GM23338 (cell line): ENCODE results near the gene TRABD. TPM values are rescaled to one million over a fixed set of nuclear protein-coding genes. Genes with fewer than 3 reads are reported as not detected.

Source experiments
- ATAC-seq: fragments of 200-7000 bp; cut with Tn5 transposase; 3 replicates; pipeline ENCODE4 v1.9.1; 2020
- DNase-seq: peaks from one replicate; pipeline ENCODE4 v3.0.0-alpha.2; 2015; ENCODE audit warnings: low spot score
- H2AFZ ChIP-seq: fragments of 200-600 bp; sonication (generic); 2 replicates; pipeline ENCODE4 v1.8.0; 2016; ENCODE audit warnings: antibody characterized with exemption, mild to moderate bottlenecking, moderate library complexity
- H3F3A ChIP-seq: fragments of 200-600 bp; sonication (generic); replicated peaks from 2 replicates; pipeline ENCODE4 v1.8.0; 2017; ENCODE audit warnings: antibody characterized with exemption, mixed run types, low read depth
- H3K27ac ChIP-seq: fragments of 200-600 bp; sonication (generic); 2 replicates; pipeline ENCODE4 v1.6.1; 2016; ENCODE audit warnings: low read depth
- H3K27me3 ChIP-seq: fragments of 200-600 bp; sonication (generic); 2 replicates; pipeline ENCODE4 v1.8.0; 2016; ENCODE audit warnings: mild to moderate bottlenecking, mixed run types, moderate library complexity; ENCODE audit not compliant: insufficient read depth
- H3K36me3 ChIP-seq: fragments of 200-600 bp; sonication (generic); 2 replicates; pipeline ENCODE4 v1.8.0; 2016; ENCODE audit warnings: mild to moderate bottlenecking; ENCODE audit not compliant: insufficient read depth
- H3K4me1 ChIP-seq: fragments of 200-600 bp; sonication (generic); 2 replicates; pipeline ENCODE4 v1.8.0; 2016; ENCODE audit warnings: mild to moderate bottlenecking, moderate library complexity; ENCODE audit not compliant: insufficient read depth
- H3K4me2 ChIP-seq: fragments of 200-600 bp; sonication (generic); 2 replicates; pipeline ENCODE4 v1.7.1; 2017; ENCODE audit warnings: mixed run types
- H3K4me3 ChIP-seq: fragments of 200-600 bp; sonication (generic); 2 replicates; pipeline ENCODE4 v1.6.1; 2016; ENCODE audit warnings: mixed run types
- H3K79me2 ChIP-seq: fragments of 200-600 bp; sonication (generic); replicated peaks from 2 replicates; pipeline ENCODE4 v1.8.0; 2017; ENCODE audit warnings: mild to moderate bottlenecking; ENCODE audit not compliant: insufficient read depth
- H3K9me2 ChIP-seq: fragments of 200-600 bp; sonication (generic); 2 replicates; pipeline ENCODE4 v1.8.0; 2017; ENCODE audit not compliant: insufficient read depth
- H4K20me1 ChIP-seq: fragments of 200-600 bp; sonication (generic); replicated peaks from 2 replicates; pipeline ENCODE4 v1.8.0; 2017; ENCODE audit warnings: mild to moderate bottlenecking; ENCODE audit not compliant: insufficient read depth
- H3K27ac Mint-ChIP-seq: 2 replicates; pipeline ENCODE4 v1.8.0; 2020; ENCODE audit warnings: inconsistent platforms, mild to moderate bottlenecking, moderate library complexity, mixed read lengths
- H3K27me3 Mint-ChIP-seq: 3 replicates; pipeline ENCODE4 v1.8.0; 2022; ENCODE audit warnings: low read depth, mild to moderate bottlenecking, moderate library complexity, mixed read lengths, inconsistent platforms; ENCODE audit not compliant: insufficient read depth, poor library complexity
- H3K36me3 Mint-ChIP-seq: 3 replicates; pipeline ENCODE4 v1.8.0; 2021; ENCODE audit warnings: low read depth, mild to moderate bottlenecking, inconsistent platforms, moderate library complexity, mixed read lengths
- H3K4me1 Mint-ChIP-seq: 3 replicates; pipeline ENCODE4 v1.8.0; 2020; ENCODE audit warnings: mild to moderate bottlenecking, inconsistent platforms, mixed read lengths
- H3K4me3 Mint-ChIP-seq: 3 replicates; pipeline ENCODE4 v1.8.0; 2021; ENCODE audit warnings: moderate library complexity, mild to moderate bottlenecking, inconsistent platforms, mixed read lengths
- H3K9me3 Mint-ChIP-seq: 3 replicates; pipeline ENCODE4 v1.8.0; 2020; ENCODE audit warnings: moderate library complexity, mild to moderate bottlenecking, inconsistent platforms, mixed read lengths
- EZH2 ChIP-seq: fragments of 200-600 bp; sonication (generic); IDR thresholded peaks from one replicate; pipeline ENCODE4 v1.8.0; 2017; ENCODE audit warnings: antibody characterized with exemption, mild to moderate bottlenecking, low read depth; ENCODE audit not compliant: unreplicated experiment
- EZH2phosphoT487 ChIP-seq: fragments of 200-600 bp; sonication (generic); IDR thresholded peaks from one replicate; pipeline ENCODE4 v1.8.1; 2018; ENCODE audit warnings: antibody characterized with exemption; ENCODE audit not compliant: unreplicated experiment
- NANOG ChIP-seq: IDR thresholded peaks from 2 replicates; pipeline ENCODE4 v1.6.1; 2016; ENCODE audit warnings: antibody characterized with exemption, borderline replicate concordance
- POLR2AphosphoS5 ChIP-seq: IDR thresholded peaks from 2 replicates; pipeline ENCODE4 v1.6.1; 2016; ENCODE audit warnings: antibody characterized with exemption, low read depth
- STAT1 ChIP-seq: IDR thresholded peaks from one replicate; pipeline ENCODE4 v1.6.1; 2016; ENCODE audit warnings: antibody characterized with exemption; ENCODE audit not compliant: unreplicated experiment
- ZNF114 ChIP-seq: fragments of 250-450 bp; sonication (Bioruptor Pico); IDR thresholded peaks from 2 replicates; pipeline ENCODE4 v1.5.0; 2020; ENCODE audit warnings: mild to moderate bottlenecking, moderate library complexity
- ZNF331 ChIP-seq: fragments of 250-450 bp; sonication (Bioruptor Pico); IDR thresholded peaks from 2 replicates; pipeline ENCODE4 v1.5.0; 2020; ENCODE audit warnings: low read depth, mild to moderate bottlenecking, moderate library complexity
- polyA plus RNA-seq: library from polyadenylated mRNA; unstranded; fragments of >200 nt; fragmentation: Nextera tagmentation; extraction: Ambion mirVana; gene quantifications from 2 replicates; pipeline ENCODE4 v1.2.1, GENCODE V29; 2016
- total RNA-seq: library from RNA; depleted of rRNA; stranded (reverse); fragments of >200 nt; shearing (Covaris generic); gene quantifications from 2 replicates; pipeline ENCODE4 v1.2.3, GENCODE V29; 2014
- TF ChIP-seq, protein P1 (sequence below), 2 experiments: fragments of 200-600 bp in 1 of 2; sonication (generic) in 1 of 2; conservative IDR thresholded peaks; 2 replicates each; pipeline versions ENCODE4 v1.5.1 to v1.6.1; 2016 to 2017; ENCODE audit warnings: antibody characterized with exemption in 2 of 2, low read depth in 2 of 2, mild to moderate bottlenecking in 2 of 2, moderate library complexity in 1 of 2
- TF ChIP-seq, protein P2 (sequence below): fragments of 250-450 bp; sonication (Bioruptor Pico); IDR thresholded peaks from 2 replicates; pipeline ENCODE4 v1.5.0; 2020; ENCODE audit warnings: mild to moderate bottlenecking, moderate library complexity

The TRABD gene
- total and polyA plus RNA-seq, 2 experiments from 2014 or later: 44.1 to 66.1 TPM

DNA sequence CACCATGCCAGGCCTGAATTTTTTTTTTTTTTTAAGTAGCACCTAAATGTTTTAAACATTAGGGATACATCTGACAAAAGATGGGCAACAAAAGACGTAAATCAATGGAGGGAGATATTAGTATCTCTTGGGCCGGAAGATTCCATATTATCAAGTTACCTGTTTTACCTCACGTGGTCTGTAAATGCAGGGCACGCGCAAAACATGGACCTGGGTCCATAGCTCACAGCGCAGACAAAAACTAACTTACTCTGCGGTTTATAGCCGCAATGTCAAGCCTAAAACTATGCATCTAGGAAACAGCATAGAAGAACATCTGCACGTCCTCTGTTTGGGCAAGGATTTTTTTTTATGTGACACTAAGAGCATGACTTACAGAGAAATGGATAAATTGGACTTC lies 46.7 kb upstream of the TRABD start:
- Histone ChIP-seq H3K9me2 (no peaks in the 10 kb centered on the region), H3K4me3 (no peak overlapping the region), H4K20me1 (no peaks in the 10 kb centered on the region), H3K27me3 (no peaks in the 10 kb centered on the region), H3K27ac (no peak overlapping the region), H3K4me1 (no peaks in the 10 kb centered on the region), H2AFZ (no peak overlapping the region), H3K4me2 (no peak overlapping the region), H3K79me2 (no peaks in the 10 kb centered on the region), H3K36me3 (no peaks in the 10 kb centered on the region), H3F3A (no peaks in the 10 kb centered on the region)
- Mint-ChIP-seq H3K27me3 (peaks cover 2% of the 10 kb centered on the region), H3K36me3 (no peaks in the 10 kb centered on the region), H3K4me3 (no peak overlapping the region), H3K9me3 (no peaks in the 10 kb centered on the region), H3K4me1 (peaks cover 3% of the 10 kb centered on the region; the same call in 1 of the 3 replicates), H3K27ac (no peak overlapping the region)
- no peak for TF ChIP-seq ZNF331 (CRISPR knock-in tag)
- TF ChIP-seq POLR2AphosphoS5: no peak
- TF ChIP-seq STAT1: no peak
- TF ChIP-seq, protein P1, sequence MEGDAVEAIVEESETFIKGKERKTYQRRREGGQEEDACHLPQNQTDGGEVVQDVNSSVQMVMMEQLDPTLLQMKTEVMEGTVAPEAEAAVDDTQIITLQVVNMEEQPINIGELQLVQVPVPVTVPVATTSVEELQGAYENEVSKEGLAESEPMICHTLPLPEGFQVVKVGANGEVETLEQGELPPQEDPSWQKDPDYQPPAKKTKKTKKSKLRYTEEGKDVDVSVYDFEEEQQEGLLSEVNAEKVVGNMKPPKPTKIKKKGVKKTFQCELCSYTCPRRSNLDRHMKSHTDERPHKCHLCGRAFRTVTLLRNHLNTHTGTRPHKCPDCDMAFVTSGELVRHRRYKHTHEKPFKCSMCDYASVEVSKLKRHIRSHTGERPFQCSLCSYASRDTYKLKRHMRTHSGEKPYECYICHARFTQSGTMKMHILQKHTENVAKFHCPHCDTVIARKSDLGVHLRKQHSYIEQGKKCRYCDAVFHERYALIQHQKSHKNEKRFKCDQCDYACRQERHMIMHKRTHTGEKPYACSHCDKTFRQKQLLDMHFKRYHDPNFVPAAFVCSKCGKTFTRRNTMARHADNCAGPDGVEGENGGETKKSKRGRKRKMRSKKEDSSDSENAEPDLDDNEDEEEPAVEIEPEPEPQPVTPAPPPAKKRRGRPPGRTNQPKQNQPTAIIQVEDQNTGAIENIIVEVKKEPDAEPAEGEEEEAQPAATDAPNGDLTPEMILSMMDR (conservative IDR thresholded peaks at IDR 0.05; ENCODE audit: low read depth in 2 of 2): no peak
- no peak for TF ChIP-seq EZH2phosphoT487
- TF ChIP-seq ZNF114 (CRISPR knock-in tag): no peak
- no peak for TF ChIP-seq EZH2
- no peak for TF ChIP-seq NANOG
- TF ChIP-seq, protein P2, sequence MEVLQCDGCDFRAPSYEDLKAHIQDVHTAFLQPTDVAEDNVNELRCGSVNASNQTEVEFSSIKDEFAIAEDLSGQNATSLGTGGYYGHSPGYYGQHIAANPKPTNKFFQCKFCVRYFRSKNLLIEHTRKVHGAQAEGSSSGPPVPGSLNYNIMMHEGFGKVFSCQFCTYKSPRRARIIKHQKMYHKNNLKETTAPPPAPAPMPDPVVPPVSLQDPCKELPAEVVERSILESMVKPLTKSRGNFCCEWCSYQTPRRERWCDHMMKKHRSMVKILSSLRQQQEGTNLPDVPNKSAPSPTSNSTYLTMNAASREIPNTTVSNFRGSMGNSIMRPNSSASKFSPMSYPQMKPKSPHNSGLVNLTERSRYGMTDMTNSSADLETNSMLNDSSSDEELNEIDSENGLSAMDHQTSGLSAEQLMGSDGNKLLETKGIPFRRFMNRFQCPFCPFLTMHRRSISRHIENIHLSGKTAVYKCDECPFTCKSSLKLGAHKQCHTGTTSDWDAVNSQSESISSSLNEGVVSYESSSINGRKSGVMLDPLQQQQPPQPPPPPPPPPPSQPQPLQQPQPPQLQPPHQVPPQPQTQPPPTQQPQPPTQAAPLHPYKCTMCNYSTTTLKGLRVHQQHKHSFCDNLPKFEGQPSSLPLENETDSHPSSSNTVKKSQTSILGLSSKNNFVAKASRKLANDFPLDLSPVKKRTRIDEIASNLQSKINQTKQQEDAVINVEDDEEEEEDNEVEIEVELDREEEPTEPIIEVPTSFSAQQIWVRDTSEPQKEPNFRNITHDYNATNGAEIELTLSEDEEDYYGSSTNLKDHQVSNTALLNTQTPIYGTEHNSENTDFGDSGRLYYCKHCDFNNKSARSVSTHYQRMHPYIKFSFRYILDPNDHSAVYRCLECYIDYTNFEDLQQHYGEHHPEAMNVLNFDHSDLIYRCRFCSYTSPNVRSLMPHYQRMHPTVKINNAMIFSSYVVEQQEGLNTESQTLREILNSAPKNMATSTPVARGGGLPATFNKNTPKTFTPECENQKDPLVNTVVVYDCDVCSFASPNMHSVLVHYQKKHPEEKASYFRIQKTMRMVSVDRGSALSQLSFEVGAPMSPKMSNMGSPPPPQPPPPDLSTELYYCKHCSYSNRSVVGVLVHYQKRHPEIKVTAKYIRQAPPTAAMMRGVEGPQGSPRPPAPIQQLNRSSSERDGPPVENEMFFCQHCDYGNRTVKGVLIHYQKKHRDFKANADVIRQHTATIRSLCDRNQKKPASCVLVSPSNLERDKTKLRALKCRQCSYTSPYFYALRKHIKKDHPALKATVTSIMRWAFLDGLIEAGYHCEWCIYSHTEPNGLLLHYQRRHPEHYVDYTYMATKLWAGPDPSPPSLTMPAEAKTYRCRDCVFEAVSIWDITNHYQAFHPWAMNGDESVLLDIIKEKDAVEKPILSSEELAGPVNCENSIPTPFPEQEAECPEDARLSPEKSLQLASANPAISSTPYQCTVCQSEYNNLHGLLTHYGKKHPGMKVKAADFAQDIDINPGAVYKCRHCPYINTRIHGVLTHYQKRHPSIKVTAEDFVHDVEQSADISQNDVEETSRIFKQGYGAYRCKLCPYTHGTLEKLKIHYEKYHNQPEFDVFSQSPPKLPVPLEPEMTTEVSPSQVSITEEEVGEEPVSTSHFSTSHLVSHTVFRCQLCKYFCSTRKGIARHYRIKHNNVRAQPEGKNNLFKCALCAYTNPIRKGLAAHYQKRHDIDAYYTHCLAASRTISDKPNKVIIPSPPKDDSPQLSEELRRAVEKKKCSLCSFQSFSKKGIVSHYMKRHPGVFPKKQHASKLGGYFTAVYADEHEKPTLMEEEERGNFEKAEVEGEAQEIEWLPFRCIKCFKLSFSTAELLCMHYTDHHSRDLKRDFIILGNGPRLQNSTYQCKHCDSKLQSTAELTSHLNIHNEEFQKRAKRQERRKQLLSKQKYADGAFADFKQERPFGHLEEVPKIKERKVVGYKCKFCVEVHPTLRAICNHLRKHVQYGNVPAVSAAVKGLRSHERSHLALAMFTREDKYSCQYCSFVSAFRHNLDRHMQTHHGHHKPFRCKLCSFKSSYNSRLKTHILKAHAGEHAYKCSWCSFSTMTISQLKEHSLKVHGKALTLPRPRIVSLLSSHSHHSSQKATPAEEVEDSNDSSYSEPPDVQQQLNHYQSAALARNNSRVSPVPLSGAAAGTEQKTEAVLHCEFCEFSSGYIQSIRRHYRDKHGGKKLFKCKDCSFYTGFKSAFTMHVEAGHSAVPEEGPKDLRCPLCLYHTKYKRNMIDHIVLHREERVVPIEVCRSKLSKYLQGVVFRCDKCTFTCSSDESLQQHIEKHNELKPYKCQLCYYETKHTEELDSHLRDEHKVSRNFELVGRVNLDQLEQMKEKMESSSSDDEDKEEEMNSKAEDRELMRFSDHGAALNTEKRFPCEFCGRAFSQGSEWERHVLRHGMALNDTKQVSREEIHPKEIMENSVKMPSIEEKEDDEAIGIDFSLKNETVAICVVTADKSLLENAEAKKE (CRISPR knock-in tag): no peak
- no peak for ATAC-seq
- no peak for DNase-seq
